H1 (cell line): ENCODE data around the gene MEIOB. TPM values are rescaled to one million over a fixed set of nuclear protein-coding genes. Genes with fewer than 3 reads are reported as not detected.

ENCODE experiments used
- CTCF ChIA-PET: fragments of 300-600 bp; sonication (Branson Sonifier 250); formaldehyde crosslinking; loops from one replicate; lab custom pipeline; 2021; ENCODE audit not compliant: partially characterized antibody; lab: Charles Lee
- POLR2A ChIA-PET: fragments of 300-600 bp; sonication (Branson Sonifier 250); formaldehyde crosslinking; loops from one replicate; lab custom pipeline; 2021; ENCODE audit warnings: inconsistent platforms; ENCODE audit not compliant: partially characterized antibody; lab: Charles Lee
- DNase-seq, 2 experiments: peaks; one replicate each; pipeline versions ENCODE4 v3.0.0 to v3.0.0-alpha.2; 2010 to 2022; ENCODE audit warnings: low spot score in 2 of 2, low read depth in 1 of 2, mixed read lengths in 1 of 2
- FAIRE-seq: peaks from 2 replicates; lab custom pipeline; 2011; peaks lifted over from hg19 to GRCh38; lab: Jason Lieb, UNC
- H2AFZ ChIP-seq: 2 replicates; pipeline ENCODE4 v1.8.1; 2012; ENCODE audit warnings: low read length, inconsistent platforms
- H2AK5ac ChIP-seq: 2 replicates; pipeline ENCODE4 v1.6.1; 2013; ENCODE audit warnings: low read depth, low read length
- H2BK120ac ChIP-seq: replicated peaks from 2 replicates; pipeline ENCODE3; 2013; ENCODE audit warnings: low read depth, low read length, inconsistent platforms
- H2BK12ac ChIP-seq: 2 replicates; pipeline ENCODE4 v1.6.1; 2013; ENCODE audit warnings: low read depth, low read length
- H2BK15ac ChIP-seq: 2 replicates; pipeline ENCODE4 v1.6.1; 2013; ENCODE audit warnings: low read length
- H2BK20ac ChIP-seq: 2 replicates; pipeline ENCODE4 v1.6.1; 2013; ENCODE audit warnings: low read length
- H2BK5ac ChIP-seq: 2 replicates; pipeline ENCODE4 v1.6.1; 2013; ENCODE audit warnings: low read depth, low read length
- H3K14ac ChIP-seq: 2 replicates; pipeline ENCODE4 v1.6.1; 2013; ENCODE audit warnings: inconsistent platforms; ENCODE audit not compliant: insufficient read length
- H3K18ac ChIP-seq: 2 replicates; pipeline ENCODE4 v1.6.1; 2013; ENCODE audit warnings: low read length; ENCODE audit errors: extremely low read depth
- H3K23ac ChIP-seq: 2 replicates; pipeline ENCODE4 v1.6.1; 2013; ENCODE audit warnings: inconsistent platforms; ENCODE audit not compliant: insufficient read length
- H3K23me2 ChIP-seq: 2 replicates; pipeline ENCODE4 v1.6.1; 2013; ENCODE audit warnings: low read depth, low read length
- H3K27ac ChIP-seq: 2 replicates; pipeline ENCODE4 v1.6.1; 2011; ENCODE audit warnings: low read depth, low read length, inconsistent platforms
- H3K27me3 ChIP-seq, 4 experiments: replicated peaks in 1 of 4; 1 replicate in 1 of 4; 2 replicates in 3 of 4; pipeline versions ENCODE4 v1.6.1 to v1.8.1; 2011 to 2013; ENCODE audit warnings: low read length in 3 of 4, mild to moderate bottlenecking in 3 of 4, inconsistent platforms in 2 of 4, mixed read lengths in 2 of 4, moderate library complexity in 1 of 4; ENCODE audit not compliant: control insufficient read depth in 3 of 4, insufficient read depth in 3 of 4; ENCODE audit errors: extremely low read depth in 1 of 4
- H3K36me3 ChIP-seq, 4 experiments: 2 replicates each; pipeline versions ENCODE4 v1.6.1 to v1.8.1; 2011 to 2013; ENCODE audit warnings: mild to moderate bottlenecking in 4 of 4, low read length in 3 of 4, moderate library complexity in 2 of 4, control low read depth in 1 of 4, inconsistent platforms in 1 of 4; ENCODE audit not compliant: insufficient read depth in 4 of 4, control insufficient read depth in 2 of 4
- H3K4ac ChIP-seq: replicated peaks from 2 replicates; pipeline ENCODE3; 2013; ENCODE audit warnings: low read length, low read depth, mixed read lengths, inconsistent platforms; ENCODE audit not compliant: insufficient read length
- H3K4me1 ChIP-seq, 4 experiments: replicated peaks in 1 of 4; 1 replicate in 1 of 4; 2 replicates in 3 of 4; pipeline versions ENCODE4 v1.6.1 to v1.8.1; 2011 to 2013; ENCODE audit warnings: low read length in 3 of 4, inconsistent platforms in 2 of 4, mixed read lengths in 1 of 4; ENCODE audit not compliant: insufficient read depth in 4 of 4, control insufficient read depth in 3 of 4
- H3K4me2 ChIP-seq, 2 experiments: 2 replicates each; pipeline versions ENCODE4 v1.6.1 to v1.8.1; 2011 to 2013; ENCODE audit warnings: low read depth in 2 of 2, low read length in 2 of 2, control low read depth in 1 of 2, inconsistent platforms in 1 of 2, mild to moderate bottlenecking in 1 of 2; ENCODE audit not compliant: insufficient read depth in 1 of 2
- H3K4me3 ChIP-seq, 4 experiments: fragments of 200-600, 300-600 bp in 1 of 4; sonication (generic), shearing (Covaris generic), sonication (Bioruptor Twin) in 1 of 4; 2 replicates each; pipeline versions ENCODE4 v1.5.1 to v1.8.1; 2011 to 2016; ENCODE audit warnings: low read length in 4 of 4, low read depth in 3 of 4, control low read depth in 2 of 4, inconsistent platforms in 2 of 4, mild to moderate bottlenecking in 2 of 4, mixed read lengths in 1 of 4, moderate library complexity in 1 of 4; ENCODE audit not compliant: insufficient read depth in 2 of 4; ENCODE audit errors: extremely low read depth in 1 of 4
- H3K56ac ChIP-seq: replicated peaks from 2 replicates; pipeline ENCODE3; 2013; ENCODE audit warnings: low read depth, mild to moderate bottlenecking, mixed read lengths, low read length, inconsistent platforms; ENCODE audit not compliant: insufficient read length
- H3K79me1 ChIP-seq: 2 replicates; pipeline ENCODE4 v1.6.1; 2013; ENCODE audit warnings: low read depth, low read length, control low read depth
- H3K79me2 ChIP-seq, 2 experiments: 2 replicates each; pipeline versions ENCODE4 v1.6.1 to v1.8.1; 2012 to 2013; ENCODE audit warnings: low read length in 2 of 2, mild to moderate bottlenecking in 2 of 2, inconsistent platforms in 1 of 2; ENCODE audit not compliant: insufficient read depth in 2 of 2, control insufficient read depth in 1 of 2
- H3K9ac ChIP-seq, 4 experiments: replicated peaks in 1 of 4; 1 replicate in 1 of 4; 2 replicates in 3 of 4; pipeline versions ENCODE4 v1.6.1 to v1.8.1; 2011 to 2013; ENCODE audit warnings: low read depth in 3 of 4, low read length in 3 of 4, control low read depth in 2 of 4, mild to moderate bottlenecking in 2 of 4, moderate library complexity in 2 of 4, inconsistent platforms in 1 of 4; ENCODE audit errors: extremely low read depth in 1 of 4
- H3K9me3 ChIP-seq, 2 experiments: 2 replicates each; pipeline versions ENCODE4 v1.6.1 to v1.8.1; 2012 to 2013; ENCODE audit warnings: mild to moderate bottlenecking in 2 of 2, moderate library complexity in 2 of 2, control low read depth in 1 of 2, inconsistent platforms in 1 of 2, low read depth in 1 of 2, low read length in 1 of 2, mixed read lengths in 1 of 2; ENCODE audit not compliant: insufficient read depth in 2 of 2
- H4K20me1 ChIP-seq, 2 experiments: replicated peaks in 1 of 2; 2 replicates each; pipeline versions ENCODE3 to v1.8.1; 2011 to 2013; ENCODE audit warnings: inconsistent platforms in 2 of 2, low read length in 2 of 2, mild to moderate bottlenecking in 1 of 2; ENCODE audit not compliant: insufficient read depth in 2 of 2, control insufficient read depth in 1 of 2
- H4K5ac ChIP-seq: 2 replicates; pipeline ENCODE4 v1.6.1; 2013; ENCODE audit warnings: low read length, low read depth, mixed read lengths, inconsistent platforms; ENCODE audit not compliant: insufficient read length
- H4K8ac ChIP-seq: 2 replicates; pipeline ENCODE4 v1.8.0; 2013; ENCODE audit warnings: mild to moderate bottlenecking, moderate library complexity, low read length, inconsistent platforms; ENCODE audit not compliant: insufficient read depth; ENCODE audit errors: extremely low read depth
- H4K91ac ChIP-seq: replicated peaks from 2 replicates; pipeline ENCODE3; 2013; ENCODE audit warnings: low read length, mixed read lengths, inconsistent platforms; ENCODE audit not compliant: insufficient read length
- CHD2 ChIP-seq: IDR thresholded peaks from 2 replicates; pipeline ENCODE4 v1.6.1; 2012; ENCODE audit warnings: low read length, improper control_type of control experiment
- EGR1 ChIP-seq: IDR thresholded peaks from 2 replicates; pipeline ENCODE4 v1.6.1; 2011; ENCODE audit warnings: low read depth, low read length, borderline replicate concordance
- GABPA ChIP-seq: IDR thresholded peaks from 2 replicates; pipeline ENCODE4 v1.6.1; 2011; ENCODE audit warnings: mild to moderate bottlenecking, low read length, moderate library complexity, borderline replicate concordance; ENCODE audit not compliant: insufficient read depth
- PHF8 ChIP-seq: fragments of 200-600 bp; sonication (generic); conservative IDR thresholded peaks from 2 replicates; pipeline ENCODE4 v1.7.1; 2012; ENCODE audit warnings: low read depth, mild to moderate bottlenecking, inconsistent platforms, low read length, moderate library complexity
- RNF2 ChIP-seq: fragments of 200-900, 300-1000 bp; sonication (generic); IDR thresholded peaks from 2 replicates; pipeline ENCODE4 v1.7.1; 2016; ENCODE audit warnings: borderline replicate concordance, low read depth, mild to moderate bottlenecking, antibody characterized with exemption, low read length; ENCODE audit not compliant: poor library complexity, severe bottlenecking; ENCODE audit errors: missing control alignments
- SAP30 ChIP-seq: fragments of 300-600 bp; sonication (generic); IDR thresholded peaks from 2 replicates; pipeline ENCODE4 v1.7.1; 2012; ENCODE audit warnings: low read length, moderate library complexity, mild to moderate bottlenecking, inconsistent platforms; ENCODE audit not compliant: insufficient read depth, insufficient replicate concordance
- SRF ChIP-seq: IDR thresholded peaks from 2 replicates; pipeline ENCODE4 v1.6.1; 2011; ENCODE audit warnings: mild to moderate bottlenecking, low read depth, low read length, moderate library complexity
- YY1 ChIP-seq: IDR thresholded peaks from 2 replicates; pipeline ENCODE4 v1.6.1; 2011; ENCODE audit warnings: low read depth, mild to moderate bottlenecking, low read length
- WGBS, 2 experiments: shearing (Covaris generic) in 1 of 2; methylation state at CpG; one replicate each; pipeline versions ENCODE4 v1.1.6 to v1.1.7; 2013 to 2015; ENCODE audit warnings: low lambda C conversion rate in 2 of 2, mixed read lengths in 2 of 2, inconsistent platforms in 1 of 2, low coverage in 1 of 2, missing lambda C conversion rate in 1 of 2; ENCODE audit not compliant: insufficient replicate concordance in 2 of 2, insufficient coverage in 1 of 2, insufficient read length in 1 of 2; ENCODE audit errors: extremely low coverage in 1 of 2, missing lambda C conversion rate in 1 of 2; 5-methylcytosine and 5-hydroxymethylcytosine counted together
- polyA plus RNA-seq, 7 experiments: library from polyadenylated mRNA; depleted of rRNA in 3 of 7; stranded (reverse) in 5 of 7; unstranded in 2 of 7; fragments of >200 nt in 5 of 7; fragments of 200-250 nt in 2 of 7; gene quantifications; 1 replicate in 5 of 7; 2 replicates in 1 of 7; 4 replicates in 1 of 7; pipeline versions ENCODE4 v1.2.1 to v1.2.3, GENCODE V29; 2011 to 2013; ENCODE audit warnings: missing spikeins in 2 of 7, mixed read lengths in 2 of 7
- total RNA-seq: library from RNA; stranded (reverse); fragmentation: NEBNext Ultra II Directional; extraction: Animal tissue kit (Norgen Biotek cat#: 25700); gene quantifications from 2 replicates; pipeline ENCODE4 v1.2.1, GENCODE V29; 2021

Gene MEIOB
- total and polyA plus RNA-seq, 2 of the 8 experiments (the other 6 are each of a cell fraction or from before 2014, with no cell fraction given) = 0.63 to 1.1 TPM

- Histone ChIP-seq H3K79me2 (no peaks in the 10 kb centered on the region), H3K27ac (no peak overlapping the region), H4K8ac (no peak overlapping the region), H3K14ac (no peak overlapping the region), H2BK12ac (0 out of 2 replicates have a peak overlapping the region, but pooled peaks have one; percentile 39), H3K27me3 (peaks cover 0 to 2% (median 0%) of the 10 kb centered on the region in 4 experiments; a peak in 2 of 7 replicates), H3K4me1 (peaks cover 0 to 17% (median 3%) of the 10 kb centered on the region in 4 experiments; a peak in 3 of 7 replicates), H2BK15ac (no peak overlapping the region), H4K20me1 (no peaks in the 10 kb centered on the region), H3K56ac (no peak overlapping the region), H4K5ac (no peak overlapping the region), H2BK120ac (no peak overlapping the region), H3K79me1 (no peaks in the 10 kb centered on the region), H3K9ac (no peak overlapping the region), H3K23ac (no peak overlapping the region), H2AK5ac (no peak overlapping the region), H3K36me3 (no peaks in the 10 kb centered on the region), H3K4ac (no peak overlapping the region), H4K91ac (no peak overlapping the region), H3K23me2 (no peaks in the 10 kb centered on the region), H3K4me2 (no peak overlapping the region), H2BK20ac (0 out of 2 replicates have a peak overlapping the region, but pooled peaks have one; percentile 7)
- POLR2A ChIA-PET = interaction anchor here (1.0 to 3.6 kb wide), 4 partner anchors 9 to 58 kb away, joined by 3 to 17 read pairs (median 5); partner anchors contain the start of genes HS3ST6 and RPS2
- DNase-seq (no peak), FAIRE-seq (no peak)
- CTCF ChIA-PET = interaction anchor here (0.9 to 1.7 kb wide), 3 partner anchors 9 to 28 kb away, joined by 3 read pairs; no protein-coding TSS in a partner anchor
- WGBS, 2 experiments = 92% methylated on average over 5 of the region's 5 CpGs; no CpG with 5 or more reads in 1 of the 2 experiments
- no peak for TF ChIP-seq CHD2
- no peak for TF ChIP-seq SAP30
- no peak for TF ChIP-seq EGR1
- TF ChIP-seq PHF8 = no peak
- no peak for TF ChIP-seq RNF2
- no peak for TF ChIP-seq SRF
- TF ChIP-seq GABPA = no peak
- no peak for TF ChIP-seq YY1
- TF ChIP-seq, all 59 proteins: peak for 0
- H3K4me3 ChIP-seq = no peak overlapping the region
- H3K9me3 ChIP-seq = no peaks in the 10 kb centered on the region
- H3K18ac ChIP-seq = no peak overlapping the region
- H2BK5ac ChIP-seq = no peak overlapping the region
- no peak overlapping the region for H2AFZ ChIP-seq
Observed at GRCh38 chr16:1906846-1907165, 34.8 kb upstream of the MEIOB start.
